GM19395 (cell line): ENCODE data around the gene OR51F2.
"Not testable (repeated sequence)": the region's sequence is repeated elsewhere in the genome, so short reads cannot be mapped to it uniquely, and the experiment has no call there.

Experiments
- ATAC-seq: cut with Tn5 transposase; IDR thresholded peaks from one replicate; pipeline ENCODE4 v1.9.1; 2021; ENCODE audit warnings: mild to moderate bottlenecking, moderate library complexity; ENCODE audit not compliant: unreplicated experiment

Gene OR51F2

GRCh38 chr11:4821021-4821420 is at the start of gene OR51F2:
TSS of gene OR51F2 (plus strand) at chr11:4821321. CDS start at chr11:4821422, 101 bp downstream.
- no peak for ATAC-seq

- ATAC-seq = no peak
These were observed 38.7 kb upstream of the OR51F2 start for GRCh38 chr11:4782454-4782853.

- ATAC-seq = no peak
These were observed 23.9 kb upstream of the OR51F2 start for GRCh38 chr11:4797206-4797605.

- no peak for ATAC-seq
These were observed 22.5 kb upstream of the OR51F2 start for GRCh38 chr11:4798427-4799183.

- ATAC-seq = not testable (repeated sequence)
These were observed 19.8 kb upstream of the OR51F2 start for GRCh38 chr11:4801316-4801715.

- ATAC-seq = no peak
These were observed 16.8 kb upstream of the OR51F2 start, which contains the start of gene OR52R1 for GRCh38 chr11:4804280-4804679. TSS of gene OR52R1 (minus strand) at chr11:4804380. CDS start at chr11:4804380, 0 bp downstream.

- no peak for ATAC-seq
These were observed 12.6 kb upstream of the OR51F2 start for GRCh38 chr11:4808476-4808875.

- no peak for ATAC-seq
These were observed 11.9 kb upstream of the OR51F2 start for GRCh38 chr11:4809246-4809645.

GRCh38 chr11:4825132-4825531 is 4.0 kb downstream of the OR51F2 start:
- no peak for ATAC-seq

GRCh38 chr11:4826425-4826824 is 5.3 kb downstream of the OR51F2 start:
- ATAC-seq = no peak

- no peak for ATAC-seq
These were observed 9.2 kb downstream of the OR51F2 start for GRCh38 chr11:4830346-4830745.

GRCh38 chr11:4830909-4831308 is 9.8 kb downstream of the OR51F2 start:
- ATAC-seq = no peak

GRCh38 chr11:4839851-4840549 is 18.9 kb downstream of the OR51F2 start:
- ATAC-seq = no peak

GRCh38 chr11:4848908-4849532 is 27.9 kb downstream of the OR51F2 start, which contains the start of gene OR51S1:
TSS of gene OR51S1 (minus strand) at chr11:4849208. CDS start at chr11:4849208, 0 bp downstream.
- ATAC-seq = no peak

GRCh38 chr11:4851033-4851432 is 29.9 kb downstream of the OR51F2 start:
- no peak for ATAC-seq

GRCh38 chr11:4854286-4854685 is 33.2 kb downstream of the OR51F2 start:
- not testable (repeated sequence) for ATAC-seq

- ATAC-seq = no peak
These were observed 41.5 kb downstream of the OR51F2 start for GRCh38 chr11:4862447-4863236.

- no peak for ATAC-seq
These were observed 42.8 kb downstream of the OR51F2 start for GRCh38 chr11:4863876-4864275.

GRCh38 chr11:4865855-4866254 is 44.7 kb downstream of the OR51F2 start:
- no peak for ATAC-seq
